Stimulated activated CD4-positive, alpha-beta T cell treated with anti-CD3 and anti-CD28 coated beads, Interleukin-12 subunit alpha, Interleukin-12 subunit beta, amount 100 ng/mL, for 4 hours (primary cell): ENCODE measurements around the gene EPHA5.
"Not testable (repeated sequence)": the region's sequence is repeated elsewhere in the genome, so short reads cannot be mapped to it uniquely, and the experiment has no call there.

Source experiments
- DNase-seq: peaks from one replicate; pipeline ENCODE4 v3.0.0-alpha.2; 2020

EPHA5 gene

DNA sequence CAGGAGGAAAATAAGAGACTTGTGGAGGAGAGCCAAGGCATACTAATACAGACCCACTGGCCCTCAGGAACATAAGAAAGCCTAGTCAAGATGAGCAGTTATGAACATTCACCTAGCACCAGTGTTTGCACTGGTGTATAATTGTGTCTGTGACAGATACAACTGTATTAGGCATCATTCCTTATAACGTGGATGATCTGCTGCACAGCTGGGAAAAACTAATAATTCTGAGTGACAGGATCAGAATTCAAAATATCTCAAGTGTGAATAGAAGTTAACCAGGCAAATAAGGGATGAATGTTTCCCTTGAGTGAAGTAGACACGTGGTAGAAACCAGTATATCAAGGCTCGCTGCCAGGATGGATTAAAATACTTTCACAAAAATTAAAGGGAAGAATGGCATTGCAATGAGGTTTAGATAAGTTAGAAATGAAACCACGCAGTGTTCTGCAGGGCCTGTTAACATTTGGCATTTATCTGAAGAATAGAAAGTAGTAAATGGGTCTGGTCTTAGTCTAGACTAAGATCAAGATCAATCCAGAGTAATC is 325.9 kb downstream of the EPHA5 start:
- DNase-seq, result no peak

DNA sequence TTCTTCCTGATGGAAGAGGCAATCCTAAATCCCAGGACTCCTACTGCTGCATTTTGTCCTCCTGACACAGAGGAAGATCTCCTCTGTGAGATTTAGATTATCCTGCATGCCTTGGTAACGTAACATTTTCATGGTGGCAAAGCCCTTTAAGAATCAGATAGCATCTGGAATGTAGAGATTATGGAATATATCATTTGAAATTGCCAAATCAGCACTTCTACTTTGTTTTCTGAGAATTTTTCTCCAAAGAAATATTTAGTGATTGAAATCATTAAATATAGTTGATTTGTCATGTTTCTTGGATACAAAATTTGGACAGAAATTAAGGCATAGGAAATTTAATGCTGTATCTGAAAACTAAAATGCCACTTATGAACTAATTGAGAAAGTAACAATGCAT is 326.9 kb downstream of the EPHA5 start:
- no peak for DNase-seq

DNA sequence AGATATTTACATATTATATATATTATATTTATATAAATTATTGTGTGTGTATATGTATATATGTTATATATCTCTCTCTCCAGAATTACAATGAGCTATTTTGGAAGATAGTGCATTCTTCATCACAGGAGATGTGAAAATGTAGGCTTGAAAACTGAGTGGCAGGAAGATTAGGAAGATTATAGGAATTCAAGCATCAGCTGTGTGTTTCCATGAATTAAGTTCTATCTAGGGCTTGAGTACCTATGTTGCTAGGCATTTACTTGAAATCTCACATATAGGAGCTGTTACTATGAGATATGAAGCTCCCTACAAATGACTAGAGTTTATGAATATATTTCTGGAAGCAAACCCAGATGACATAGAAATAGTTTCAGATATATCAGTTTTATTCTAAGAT is 328.7 kb downstream of the EPHA5 start:
- no peak for DNase-seq

DNA sequence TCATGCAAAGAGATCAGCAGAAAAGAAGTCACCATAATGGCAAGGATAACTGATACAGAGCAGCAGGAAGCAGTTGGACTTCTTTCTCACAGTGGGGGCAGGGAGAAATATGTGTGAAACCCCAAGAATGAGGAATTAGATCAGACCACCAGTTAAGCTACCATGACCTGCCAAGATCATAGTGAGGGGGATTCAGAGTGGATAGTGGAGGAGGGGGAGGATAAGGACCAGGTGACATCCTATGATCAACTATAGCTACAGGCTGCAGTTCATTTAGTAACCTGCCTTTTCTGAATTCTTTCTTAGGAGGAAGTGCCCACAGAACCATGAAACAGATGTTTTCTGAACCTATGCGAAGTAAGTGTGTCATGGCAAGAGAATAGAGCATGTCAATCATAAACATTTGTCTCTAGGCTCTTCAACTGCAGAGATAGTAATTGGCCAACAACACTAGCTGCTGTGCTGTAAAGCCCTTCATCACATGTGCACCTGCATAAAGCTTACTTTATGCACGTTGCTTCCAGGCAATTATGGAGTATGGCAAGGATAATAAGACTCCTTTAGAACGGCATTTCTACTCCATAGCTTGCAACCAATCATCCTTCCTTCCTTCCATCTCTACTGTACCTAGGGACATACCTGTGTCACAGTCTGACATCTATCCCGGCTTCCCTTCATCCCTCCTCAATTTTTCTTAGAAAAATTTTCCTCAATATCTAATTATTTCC is 329.7 kb downstream of the EPHA5 start:
- DNase-seq, result no peak

DNA sequence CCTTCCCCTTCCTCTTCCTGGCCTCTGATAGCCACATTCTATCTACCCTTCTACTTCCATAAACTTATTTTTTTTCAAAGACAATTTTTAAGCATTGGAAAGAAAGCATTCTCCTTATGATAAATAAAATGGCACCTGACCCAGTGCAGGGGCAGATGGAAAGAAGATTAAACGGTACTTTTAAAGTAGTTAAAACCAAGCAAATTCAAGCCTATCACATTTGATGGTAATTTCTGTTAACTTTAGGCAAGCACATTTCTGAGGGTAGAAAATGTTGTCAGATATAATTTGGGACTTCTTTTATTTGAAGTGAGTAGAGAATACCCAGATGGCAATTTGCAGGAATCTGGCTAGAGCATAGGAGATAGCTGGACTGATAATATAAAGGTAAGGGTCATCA is 332.9 kb downstream of the EPHA5 start:
- DNase-seq, result no peak

DNA sequence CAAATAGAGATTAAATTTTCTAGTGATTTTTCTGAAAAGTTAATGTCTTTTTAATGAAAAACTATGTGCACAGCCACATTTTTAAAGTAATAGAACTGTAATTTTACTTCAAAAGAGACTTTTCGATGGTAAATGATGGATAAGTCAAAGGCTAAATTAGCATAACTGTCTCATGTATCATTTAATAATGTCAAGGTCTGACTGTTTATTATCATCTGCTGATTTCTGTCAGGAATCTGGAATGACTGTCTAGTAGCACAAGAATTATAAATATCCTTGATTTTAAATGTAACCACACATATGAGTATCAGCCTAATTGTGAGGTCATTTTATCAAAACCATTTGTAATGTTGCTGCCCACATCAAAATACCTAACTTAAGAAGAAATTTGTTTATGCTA is 333.8 kb downstream of the EPHA5 start:
- DNase-seq, result no peak

DNA sequence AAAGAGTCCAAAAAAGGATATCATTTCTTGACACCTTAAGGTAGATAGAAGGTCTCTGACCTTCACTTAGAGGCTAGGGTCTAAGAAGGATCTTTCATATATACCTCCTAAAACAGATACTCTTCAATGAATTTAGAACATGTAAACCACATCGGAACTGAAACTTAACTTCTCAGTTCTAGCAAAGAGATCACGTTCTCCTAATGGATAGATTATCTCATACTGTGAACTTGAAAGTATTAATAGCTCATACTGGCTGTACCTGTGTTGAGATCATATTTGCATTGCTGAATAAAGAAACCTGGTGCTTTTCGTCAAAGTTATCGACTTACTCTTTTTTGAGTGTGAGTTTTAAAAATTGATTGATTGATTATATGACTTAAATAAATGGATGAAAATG is 353.8 kb downstream of the EPHA5 start:
- no peak for DNase-seq

DNA sequence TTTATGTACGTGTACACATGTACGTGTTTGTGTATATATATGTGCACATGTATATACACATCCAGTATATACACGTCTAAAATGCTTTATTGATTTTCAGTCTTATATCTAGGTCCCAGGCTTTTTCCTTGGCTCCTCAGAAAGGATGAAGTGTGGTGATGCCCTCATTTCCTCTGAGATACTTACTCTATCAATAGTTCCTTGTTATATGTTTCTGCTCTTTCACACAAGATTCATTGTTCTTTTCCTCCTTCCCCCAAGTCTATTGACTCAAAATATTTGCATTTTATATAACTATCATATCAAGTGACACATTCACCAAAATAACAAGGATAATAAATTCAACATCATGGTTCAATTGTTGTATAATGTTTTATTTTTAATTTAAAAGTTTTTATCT is 359.2 kb downstream of the EPHA5 start:
- no peak for DNase-seq

DNA sequence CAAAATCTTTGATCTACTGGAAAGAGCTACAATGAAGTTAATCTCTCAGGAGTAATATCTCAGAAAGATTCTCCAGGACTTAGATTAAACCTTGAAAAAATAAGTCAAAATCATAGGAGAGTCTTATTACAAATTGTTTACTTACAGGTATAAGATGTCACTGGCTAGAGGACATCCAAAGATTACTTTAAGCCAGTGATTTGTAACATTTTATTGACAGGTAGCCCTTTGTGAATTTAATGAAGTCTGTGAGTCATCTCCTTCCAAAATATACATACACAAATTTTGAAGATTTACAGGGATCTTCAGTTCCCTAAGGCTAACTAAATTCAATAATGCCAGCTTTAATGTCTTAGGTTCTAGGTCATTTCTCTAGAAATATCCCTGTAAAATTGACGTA is 359.7 kb downstream of the EPHA5 start:
- DNase-seq, result no peak

DNA sequence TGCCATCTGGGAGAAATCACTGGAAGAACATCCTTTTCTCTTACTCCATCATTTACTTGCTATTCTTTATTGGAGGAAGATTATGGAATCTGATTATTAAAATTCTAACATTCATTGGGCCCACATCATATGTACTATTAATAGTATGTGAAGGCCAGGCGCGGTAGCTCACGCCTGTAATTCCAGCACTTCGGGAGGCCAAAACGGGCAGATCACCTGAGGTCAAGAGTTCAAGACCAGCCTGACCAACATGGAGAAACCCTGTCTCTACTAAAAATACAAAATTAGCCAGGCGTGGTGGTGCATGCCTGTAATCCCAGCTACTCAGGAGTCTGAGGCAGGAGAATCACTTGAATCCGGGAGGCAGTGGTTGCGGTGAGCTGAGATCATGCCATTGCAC is 361.7 kb downstream of the EPHA5 start:
- not testable (repeated sequence) for DNase-seq

DNA sequence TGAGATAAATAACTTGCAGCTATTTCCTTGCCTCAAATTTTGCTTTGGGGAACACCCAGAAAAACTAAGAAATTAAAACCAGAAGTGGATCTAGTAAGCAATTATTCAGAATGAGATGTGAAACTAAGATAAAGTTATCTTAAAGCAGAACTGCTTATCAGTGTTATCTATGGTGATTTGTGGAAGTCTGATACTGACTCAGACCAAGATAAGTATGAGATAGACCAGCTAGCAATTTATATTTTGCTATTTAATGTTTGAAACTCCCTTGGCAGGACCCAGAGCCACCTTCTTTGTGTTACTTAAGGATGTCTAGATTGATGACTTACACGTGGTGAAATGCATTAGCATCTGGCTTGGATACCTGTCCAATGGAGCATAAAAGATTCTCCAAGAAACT is 368.1 kb downstream of the EPHA5 start:
- no peak for DNase-seq

DNA sequence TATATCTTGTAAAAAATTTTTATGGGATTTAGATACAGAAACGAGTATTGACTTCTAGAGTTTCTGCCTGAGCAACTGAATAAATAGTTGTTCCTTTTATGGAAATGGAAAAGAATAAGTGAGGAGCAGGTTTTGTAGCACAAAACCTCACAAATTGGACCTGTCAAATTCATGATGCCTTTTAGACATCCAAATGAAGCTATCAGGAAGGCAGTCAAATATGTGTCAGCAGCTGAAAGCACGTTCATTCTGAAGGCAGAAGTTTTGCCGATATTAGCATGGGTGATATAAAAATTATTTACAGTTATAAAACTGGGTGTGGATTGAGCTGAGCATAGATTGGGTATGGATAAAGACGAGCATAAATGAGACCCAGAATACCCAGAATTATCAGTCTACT is 374.0 kb downstream of the EPHA5 start:
- no peak for DNase-seq

DNA sequence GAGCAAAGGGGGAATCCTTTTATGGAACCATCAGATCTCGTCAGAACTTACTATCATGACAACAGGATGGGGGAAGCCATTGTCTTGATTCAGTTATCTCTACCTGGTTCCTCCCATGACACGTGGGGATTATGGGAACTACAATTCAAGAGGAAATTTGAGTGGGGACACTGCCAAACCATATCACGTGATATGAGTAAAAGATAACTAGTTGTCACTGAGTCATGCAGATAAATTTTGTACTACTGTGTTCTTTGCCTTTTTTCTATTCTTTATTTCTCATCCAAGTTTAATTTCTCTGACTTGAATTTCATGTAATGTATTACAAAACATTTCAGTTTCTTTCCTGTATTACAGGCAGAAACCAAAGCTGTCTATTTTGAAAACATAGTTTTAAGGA is 383.2 kb downstream of the EPHA5 start:
- no peak for DNase-seq
